ENCODE results near the gene USP49. TPM values are rescaled to one million over a fixed set of nuclear protein-coding genes. Genes with fewer than 3 reads are reported as not detected.

Gene USP49
- total RNA-seq, 1 experiment from 2014 or later = 7.0 TPM

DNA sequence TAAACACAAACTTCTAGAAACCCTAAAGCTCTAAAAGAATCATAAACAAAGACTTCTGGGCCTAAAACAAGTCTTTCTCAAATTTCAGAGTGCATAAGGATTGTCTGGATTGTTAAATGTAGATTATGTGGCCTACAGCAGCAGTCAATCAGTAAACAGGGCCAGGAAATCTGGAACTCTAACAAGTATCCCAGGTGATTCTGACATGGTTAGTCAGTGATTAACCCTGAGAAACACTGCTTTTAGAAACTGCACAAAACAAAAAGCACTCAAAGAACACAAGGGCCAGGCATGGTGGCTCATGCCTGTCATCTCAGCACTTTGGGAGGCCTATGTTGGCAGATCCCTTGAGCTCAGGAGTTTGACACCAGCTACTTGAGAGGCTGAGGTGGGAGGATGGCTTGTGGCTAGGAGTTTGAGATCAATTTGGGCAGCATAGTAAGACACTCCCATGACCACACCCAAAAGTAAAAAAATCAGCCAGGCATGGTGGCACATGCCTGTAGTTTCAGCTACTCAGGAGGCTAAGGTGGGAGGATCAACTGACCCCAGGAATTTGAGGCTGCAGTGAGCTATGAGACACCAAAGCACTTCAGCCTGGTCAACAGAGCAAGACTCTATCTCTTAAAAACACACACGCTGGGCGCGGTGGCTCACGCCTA is 19.8 kb upstream of the USP49 start:
- Mint-ChIP-seq H3K36me3 (ENCODE audit: insufficient read depth, unreplicated experiment) (peaks cover 19% of the 10 kb centered on the region), H3K27me3 (ENCODE audit: unreplicated experiment) (no peaks in the 10 kb centered on the region), H3K27ac (ENCODE audit: unreplicated experiment) (no peak overlapping the region), H3K4me1 (ENCODE audit: low read depth, unreplicated experiment) (peaks cover 9% of the 10 kb centered on the region), H3K4me3 (ENCODE audit: low read depth, unreplicated experiment) (no peak overlapping the region), H3K9me3 (ENCODE audit: low read depth, unreplicated experiment) (no peaks in the 10 kb centered on the region)
- CTCF ChIA-PET = interaction anchor here (0.7 to 1.2 kb wide), 3 partner anchors 10 to 1060 kb away, joined by 3 to 7 read pairs (median 4); partner anchors contain the start of gene TOMM6
- BruUV-seq (replicated peaks) = no TSS peak
- DNase-seq = no peak
- no peak for TF ChIP-seq CTCF (IDR thresholded peaks at IDR 0.05; ENCODE audit: unreplicated experiment)
- intact Hi-C loops (cut with micrococcal nuclease; ENCODE audit: unreplicated experiment) = no loop called here

- no TSS peak for BruUV-seq (replicated peaks)
- intact Hi-C loops (cut with micrococcal nuclease; ENCODE audit: unreplicated experiment) = no loop called here
- no peak for TF ChIP-seq CTCF (IDR thresholded peaks at IDR 0.05; ENCODE audit: unreplicated experiment)
These were observed 19.2 kb upstream of the USP49 start for GRCh38 chr6:41914343-41914742.

GRCh38 chr6:41909727-41910126 is 14.6 kb upstream of the USP49 start:
- no peaks in the 10 kb centered on the region for H3K27me3 Mint-ChIP-seq (ENCODE audit: unreplicated experiment)
- no TSS peak for BruUV-seq (replicated peaks)
- H3K4me1 Mint-ChIP-seq (ENCODE audit: low read depth, unreplicated experiment) = no peaks in the 10 kb centered on the region
- CTCF ChIA-PET = no interaction called here
- H3K36me3 Mint-ChIP-seq (ENCODE audit: insufficient read depth, unreplicated experiment) = peaks cover 26% of the 10 kb centered on the region
- H3K4me3 Mint-ChIP-seq (ENCODE audit: low read depth, unreplicated experiment) = no peak overlapping the region
- H3K9me3 Mint-ChIP-seq (ENCODE audit: low read depth, unreplicated experiment) = no peaks in the 10 kb centered on the region
- intact Hi-C loops (cut with micrococcal nuclease; ENCODE audit: unreplicated experiment) = no loop called here
- H3K27ac Mint-ChIP-seq (ENCODE audit: unreplicated experiment) = no peak overlapping the region
- no peak for DNase-seq
- no peak for TF ChIP-seq CTCF (IDR thresholded peaks at IDR 0.05; ENCODE audit: unreplicated experiment)

More at GRCh38 chr6:41914343-41914742, 19.2 kb upstream of the USP49 start:
- DNase-seq = no peak
- H3K9me3 Mint-ChIP-seq (ENCODE audit: low read depth, unreplicated experiment) = no peaks in the 10 kb centered on the region
- no peak overlapping the region for H3K4me3 Mint-ChIP-seq (ENCODE audit: low read depth, unreplicated experiment)
- CTCF ChIA-PET = interaction anchor here (0.7 to 1.2 kb wide), 3 partner anchors 11 to 1060 kb away, joined by 3 to 7 read pairs (median 4); partner anchors contain the start of gene TOMM6
- H3K27ac Mint-ChIP-seq (ENCODE audit: unreplicated experiment) = no peak overlapping the region
- peaks cover 9% of the 10 kb centered on the region for H3K4me1 Mint-ChIP-seq (ENCODE audit: low read depth, unreplicated experiment)
- H3K36me3 Mint-ChIP-seq (ENCODE audit: insufficient read depth, unreplicated experiment) = peaks cover 16% of the 10 kb centered on the region
- no peaks in the 10 kb centered on the region for H3K27me3 Mint-ChIP-seq (ENCODE audit: unreplicated experiment)

DNA sequence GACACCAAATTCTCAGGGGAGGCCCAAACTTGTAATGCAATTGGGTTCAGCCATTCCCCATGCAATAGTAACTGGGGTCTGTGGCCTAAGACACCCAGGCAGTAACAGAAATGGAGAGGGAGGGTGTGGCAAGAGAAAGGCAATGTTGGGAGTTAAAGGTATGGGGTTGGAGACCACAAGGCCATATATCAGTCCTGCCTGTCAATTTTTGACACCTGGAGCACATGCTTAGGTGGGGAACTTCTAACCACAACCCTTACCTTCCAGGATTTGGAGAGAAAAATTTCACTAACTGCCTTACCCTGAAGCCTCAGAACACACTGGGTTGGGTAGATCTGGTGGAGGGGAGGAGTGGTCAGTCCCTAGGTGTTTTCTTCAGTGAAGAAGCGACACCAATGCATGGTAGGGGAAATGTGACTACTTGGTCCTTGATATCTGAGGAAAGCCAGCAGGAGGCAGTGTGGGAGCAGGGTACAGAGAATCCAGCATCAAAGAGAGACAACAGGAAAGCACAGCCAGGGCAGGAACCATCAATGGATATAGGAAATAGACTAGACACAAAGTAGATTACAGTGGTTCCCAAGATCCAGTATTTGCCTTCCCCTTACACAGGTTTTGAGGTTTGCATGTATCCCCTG is 6.8 kb upstream of the USP49 start:
- BruUV-seq (replicated peaks) = no TSS peak
- H3K9me3 Mint-ChIP-seq (ENCODE audit: low read depth, unreplicated experiment) = no peaks in the 10 kb centered on the region
- intact Hi-C loops (cut with micrococcal nuclease; ENCODE audit: unreplicated experiment) = no loop called here
- peaks cover 29% of the 10 kb centered on the region for H3K36me3 Mint-ChIP-seq (ENCODE audit: insufficient read depth, unreplicated experiment)
- no peak for TF ChIP-seq CTCF (IDR thresholded peaks at IDR 0.05; ENCODE audit: unreplicated experiment)
- H3K4me3 Mint-ChIP-seq (ENCODE audit: low read depth, unreplicated experiment) = no peak overlapping the region
- H3K27me3 Mint-ChIP-seq (ENCODE audit: unreplicated experiment) = no peaks in the 10 kb centered on the region
- H3K4me1 Mint-ChIP-seq (ENCODE audit: low read depth, unreplicated experiment) = no peaks in the 10 kb centered on the region
- DNase-seq = peak; percentile 24
- CTCF ChIA-PET = no interaction called here
- no peak overlapping the region for H3K27ac Mint-ChIP-seq (ENCODE audit: unreplicated experiment)

Measured in Calu3 (cell line).